ENCODE measurements around the gene ELMO2.

- TF ChIP-seq CTCF (IDR thresholded peaks at IDR 0.05) (no peak), POLR2A (IDR thresholded peaks at IDR 0.05) (no peak)
Observed at GRCh38 chr20:46365487-46366220, 40.8 kb downstream of the ELMO2 start.
